Astrocyte (in vitro differentiated cells and primary cell): Measurements from ENCODE around the gene ZNF25. TPM values are rescaled to one million over a fixed set of nuclear protein-coding genes. Genes with fewer than 3 reads are reported as not detected.

ENCODE experiments used
- DNase-seq: peaks from one replicate; pipeline ENCODE4 v3.0.0-alpha.2; 2010; ENCODE audit warnings: low read depth
- FAIRE-seq: peaks from 2 replicates; lab custom pipeline; 2011; peaks lifted over from hg19 to GRCh38; lab: Jason Lieb, UNC
- H2AFZ ChIP-seq: 2 replicates; pipeline ENCODE4 v1.6.0; 2012; ENCODE audit warnings: low read depth, low read length, inconsistent platforms
- H3K27ac ChIP-seq: 2 replicates; pipeline ENCODE4 v1.5.1; 2011; ENCODE audit warnings: low read depth, low read length, inconsistent platforms
- H3K27me3 ChIP-seq: 2 replicates; pipeline ENCODE4 v1.6.0; 2011; ENCODE audit warnings: low read length, inconsistent platforms; ENCODE audit not compliant: insufficient read depth
- H3K36me3 ChIP-seq: 2 replicates; pipeline ENCODE4 v1.5.1; 2011; ENCODE audit warnings: low read length, inconsistent platforms; ENCODE audit not compliant: insufficient read depth
- H3K4me1 ChIP-seq: 2 replicates; pipeline ENCODE4 v1.5.1; 2011; ENCODE audit warnings: low read length, inconsistent platforms; ENCODE audit not compliant: insufficient read depth
- H3K4me2 ChIP-seq: 2 replicates; pipeline ENCODE4 v1.6.0; 2012; ENCODE audit warnings: low read length, inconsistent platforms
- H3K4me3 ChIP-seq: 2 replicates; pipeline ENCODE4 v1.5.1; 2011; ENCODE audit warnings: low read depth, mild to moderate bottlenecking, low read length, inconsistent platforms; ENCODE audit not compliant: insufficient read depth
- H3K79me2 ChIP-seq: 2 replicates; pipeline ENCODE4 v1.6.0; 2012; ENCODE audit warnings: mild to moderate bottlenecking, low read length, inconsistent platforms; ENCODE audit not compliant: insufficient read depth
- H3K9ac ChIP-seq: 2 replicates; pipeline ENCODE4 v1.6.0; 2012; ENCODE audit warnings: mild to moderate bottlenecking, low read length, inconsistent platforms
- H3K9me3 ChIP-seq: 2 replicates; pipeline ENCODE4 v1.5.1; 2012; ENCODE audit warnings: low read depth, mild to moderate bottlenecking, low read length, inconsistent platforms; ENCODE audit not compliant: insufficient read depth
- H4K20me1 ChIP-seq: 2 replicates; pipeline ENCODE4 v1.6.0; 2012; ENCODE audit warnings: low read length, inconsistent platforms; ENCODE audit not compliant: insufficient read depth
- H3K27ac Mint-ChIP-seq: one replicate; pipeline ENCODE4 v1.8.0; 2021; ENCODE audit warnings: mild to moderate bottlenecking, mixed read lengths; ENCODE audit not compliant: unreplicated experiment
- H3K27me3 Mint-ChIP-seq: one replicate; pipeline ENCODE4 v1.8.0; 2021; ENCODE audit warnings: low read depth, mixed read lengths; ENCODE audit not compliant: unreplicated experiment
- H3K36me3 Mint-ChIP-seq: one replicate; pipeline ENCODE4 v1.8.0; 2021; ENCODE audit warnings: low read depth, mixed read lengths; ENCODE audit not compliant: unreplicated experiment
- H3K4me1 Mint-ChIP-seq: one replicate; pipeline ENCODE4 v1.8.0; 2021; ENCODE audit warnings: low read depth, mixed read lengths; ENCODE audit not compliant: unreplicated experiment
- H3K4me3 Mint-ChIP-seq: one replicate; pipeline ENCODE4 v1.8.0; 2021; ENCODE audit warnings: mild to moderate bottlenecking, moderate library complexity, mixed read lengths; ENCODE audit not compliant: unreplicated experiment
- H3K9me3 Mint-ChIP-seq: one replicate; pipeline ENCODE4 v1.8.0; 2021; ENCODE audit warnings: mild to moderate bottlenecking, mixed read lengths; ENCODE audit not compliant: unreplicated experiment
- CTCF ChIP-seq: IDR thresholded peaks from 2 replicates; pipeline ENCODE4 v1.5.1; 2011; ENCODE audit warnings: low read depth, mild to moderate bottlenecking, inconsistent platforms, low read length, moderate library complexity; ENCODE audit not compliant: insufficient read depth
- EZH2 ChIP-seq: IDR thresholded peaks from 2 replicates; pipeline ENCODE4 v1.6.1; 2012; ENCODE audit warnings: mild to moderate bottlenecking, low read length, inconsistent platforms; ENCODE audit not compliant: insufficient read depth
- total RNA-seq: library from RNA; stranded (reverse); gene quantifications from 2 replicates; pipeline ENCODE4 v1.2.1, GENCODE V29; 2021

ZNF25 gene
- total RNA-seq, 1 donor from 2014 or later: 4.8 TPM

GRCh38 chr10:37991655-37992054 lies 15.2 kb upstream of the ZNF25 start:
- H2AFZ ChIP-seq: no peak overlapping the region
- no peaks in the 10 kb centered on the region for H3K9me3 ChIP-seq
- no peak overlapping the region for H3K4me3 ChIP-seq
- no peaks in the 10 kb centered on the region for H3K36me3 ChIP-seq
- Mint-ChIP-seq H3K9me3 (peaks cover 9% of the 10 kb centered on the region), H3K4me3 (no peak overlapping the region), H3K27ac (no peak overlapping the region), H3K27me3 (peaks cover 1% of the 10 kb centered on the region), H3K36me3 (no peaks in the 10 kb centered on the region), H3K4me1 (no peaks in the 10 kb centered on the region)
- H3K27ac ChIP-seq: no peak overlapping the region
- H3K79me2 ChIP-seq: no peaks in the 10 kb centered on the region
- no peak overlapping the region for H3K9ac ChIP-seq
- DNase-seq (no peak), FAIRE-seq (no peak)
- H3K4me1 ChIP-seq: no peaks in the 10 kb centered on the region
- H3K27me3 ChIP-seq: no peaks in the 10 kb centered on the region
- no peak overlapping the region for H3K4me2 ChIP-seq
- no peaks in the 10 kb centered on the region for H4K20me1 ChIP-seq
- TF ChIP-seq CTCF: no peak

GRCh38 chr10:37976880-37977203 lies 395 bp upstream of the ZNF25 start:
- peak overlapping the region; percentile 95 for H3K4me3 Mint-ChIP-seq
- H3K4me2 ChIP-seq: peak overlapping the region; percentile 86
- H3K27ac ChIP-seq: no peak overlapping the region
- peaks cover 12% of the 10 kb centered on the region for H3K79me2 ChIP-seq
- H3K36me3 ChIP-seq: no peaks in the 10 kb centered on the region
- H2AFZ ChIP-seq: peak overlapping the region; percentile 95
- DNase-seq (no peak), FAIRE-seq (no peak)
- H3K4me1 ChIP-seq: no peaks in the 10 kb centered on the region
- no peaks in the 10 kb centered on the region for H3K27me3 ChIP-seq
- no peaks in the 10 kb centered on the region for H3K36me3 Mint-ChIP-seq
- peaks cover 2% of the 10 kb centered on the region for H3K27me3 Mint-ChIP-seq
- no peaks in the 10 kb centered on the region for H3K9me3 Mint-ChIP-seq
- TF ChIP-seq CTCF (no peak), EZH2 (no peak)
- no peaks in the 10 kb centered on the region for H4K20me1 ChIP-seq
- no peak overlapping the region for H3K27ac Mint-ChIP-seq
- peak overlapping the region; percentile 90 for H3K9ac ChIP-seq
- no peaks in the 10 kb centered on the region for H3K9me3 ChIP-seq
- peaks cover 2% of the 10 kb centered on the region for H3K4me1 Mint-ChIP-seq
- peak overlapping the region; percentile 76 for H3K4me3 ChIP-seq

GRCh38 chr10:37975401-37975991 lies 951 bp downstream of the ZNF25 start:
- peaks cover 2% of the 10 kb centered on the region for H3K27me3 Mint-ChIP-seq
- H3K4me3 Mint-ChIP-seq: peak overlapping the region; percentile 95
- Histone ChIP-seq H3K27me3 (no peaks in the 10 kb centered on the region), H3K4me1 (no peaks in the 10 kb centered on the region), H3K4me2 (peak overlapping the region; percentile 86), H3K4me3 (peak overlapping the region; percentile 76), H3K36me3 (no peaks in the 10 kb centered on the region), H3K27ac (no peak overlapping the region), H2AFZ (peak overlapping the region; percentile 95), H3K9me3 (no peaks in the 10 kb centered on the region), H3K9ac (peak overlapping the region; percentile 90), H3K79me2 (peaks cover 12% of the 10 kb centered on the region), H4K20me1 (no peaks in the 10 kb centered on the region)
- peaks cover 3% of the 10 kb centered on the region for H3K36me3 Mint-ChIP-seq
- TF ChIP-seq EZH2: no peak
- no peak for TF ChIP-seq CTCF
- no peak for DNase-seq
- peak overlapping the region; percentile 94 for H3K27ac Mint-ChIP-seq
- H3K4me1 Mint-ChIP-seq: peaks cover 2% of the 10 kb centered on the region
- H3K9me3 Mint-ChIP-seq: peaks cover 2% of the 10 kb centered on the region
- FAIRE-seq: no peak
